IPS-15b (cell line): ENCODE data around the gene SLC25A47.
"Not testable (repeated sequence)": the region's sequence is repeated elsewhere in the genome, so short reads cannot be mapped to it uniquely, and the experiment has no call there.

Source experiments
- H3K27me3 ChIP-seq: one replicate; pipeline ENCODE4 v1.6.1; 2013; ENCODE audit warnings: low read length; ENCODE audit not compliant: control insufficient read depth, insufficient read depth
- H3K36me3 ChIP-seq: one replicate; pipeline ENCODE4 v1.6.1; 2013; ENCODE audit warnings: low read length; ENCODE audit not compliant: control insufficient read depth, insufficient read depth
- H3K4me1 ChIP-seq: one replicate; pipeline ENCODE4 v1.6.1; 2013; ENCODE audit warnings: mild to moderate bottlenecking, low read length; ENCODE audit not compliant: control insufficient read depth, insufficient read depth
- H3K4me3 ChIP-seq: one replicate; pipeline ENCODE4 v1.5.1; 2013; ENCODE audit warnings: low read depth, low read length
- H3K9ac ChIP-seq: one replicate; pipeline ENCODE4 v1.6.1; 2013; ENCODE audit warnings: low read depth, mild to moderate bottlenecking, low read length
- H3K9me3 ChIP-seq: one replicate; pipeline ENCODE4 v1.6.1; 2013; ENCODE audit warnings: mild to moderate bottlenecking, low read length; ENCODE audit not compliant: control insufficient read depth, insufficient read depth

SLC25A47 gene

DNA sequence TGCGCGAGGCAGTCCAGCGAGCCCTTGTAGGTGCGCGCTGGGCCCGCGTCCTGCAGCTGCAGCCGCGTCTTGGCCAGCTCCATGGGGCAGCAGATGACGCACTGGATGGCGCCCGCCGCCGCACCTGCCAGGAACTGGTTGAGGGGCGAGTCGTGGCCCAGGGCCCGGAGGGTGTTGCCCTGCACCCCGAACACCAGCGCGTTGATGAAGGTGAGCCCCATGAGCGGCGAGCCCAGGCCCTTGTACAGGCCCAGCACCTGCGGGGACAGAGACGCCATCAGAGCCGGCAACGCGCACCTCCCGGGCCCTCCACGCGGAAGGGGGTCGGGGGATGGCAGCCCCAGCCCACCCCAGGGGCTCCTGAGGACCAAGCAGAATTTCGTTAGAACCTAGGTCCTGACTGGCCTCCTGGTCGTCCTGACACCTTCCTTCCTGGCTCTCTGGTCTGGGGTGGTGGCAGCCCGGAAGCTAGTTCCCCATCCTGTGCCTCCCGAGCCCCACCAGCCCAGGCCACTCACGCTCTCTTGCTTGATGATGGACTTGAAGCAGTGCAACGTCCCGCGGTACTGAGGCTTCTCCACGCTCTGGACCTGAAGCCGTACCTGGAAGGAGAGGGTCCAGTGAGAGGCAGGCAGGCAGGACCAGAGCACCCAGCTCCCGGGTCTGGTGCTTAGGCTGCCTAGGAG lies 30.2 kb upstream of the SLC25A47 start:
- Histone ChIP-seq H3K4me3 (no peak overlapping the region), H3K36me3 (peaks cover 47% of the 10 kb centered on the region), H3K4me1 (no peaks in the 10 kb centered on the region)

DNA sequence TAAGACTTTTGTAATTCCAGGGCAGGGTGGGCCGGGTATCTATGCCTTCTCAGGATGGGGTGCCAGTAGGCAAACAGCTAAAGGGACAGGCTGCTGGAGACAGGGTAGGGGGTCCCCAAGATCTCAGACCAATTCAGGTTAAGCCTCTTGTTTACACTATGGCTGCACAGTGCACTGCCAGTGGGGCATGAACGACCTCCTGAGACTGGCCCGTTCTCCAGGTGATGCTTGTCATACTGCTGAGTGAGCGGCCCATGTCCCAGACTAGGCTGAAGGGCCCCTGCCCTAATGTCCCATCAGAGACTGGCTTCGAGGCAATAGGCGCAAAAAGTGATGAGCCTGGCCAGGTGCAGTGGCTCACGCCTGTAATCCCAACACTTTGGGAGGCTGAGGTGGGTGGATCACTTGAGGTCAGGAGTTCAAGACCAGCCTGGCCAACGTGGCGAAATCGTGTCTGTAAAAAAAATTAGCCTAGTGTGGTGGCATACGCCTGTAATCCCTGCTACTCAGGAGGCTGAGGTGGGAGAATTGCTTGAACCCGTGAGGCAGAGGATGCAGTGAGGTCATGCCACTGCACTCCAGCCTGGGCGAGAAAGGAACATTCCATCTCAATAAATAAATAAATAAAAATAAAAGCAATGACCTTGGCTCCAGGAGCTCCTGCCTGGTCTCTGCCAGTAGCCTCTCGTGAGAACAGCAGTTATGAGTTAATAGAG lies 29.5 kb upstream of the SLC25A47 start:
- Histone ChIP-seq H3K4me1 (no peaks in the 10 kb centered on the region), H3K4me3 (no peak overlapping the region), H3K9me3 (no peaks in the 10 kb centered on the region), H3K27me3 (no peaks in the 10 kb centered on the region), H3K9ac (no peak overlapping the region), H3K36me3 (peaks cover 49% of the 10 kb centered on the region)

More for the DNA sequence above, 30.2 kb upstream of the SLC25A47 start:
- Histone ChIP-seq H3K9me3 (no peaks in the 10 kb centered on the region), H3K27me3 (no peaks in the 10 kb centered on the region), H3K9ac (no peak overlapping the region)

GRCh38 chr14:100294213-100294962 lies 28.8 kb upstream of the SLC25A47 start:
- Histone ChIP-seq H3K4me1 (no peaks in the 10 kb centered on the region), H3K4me3 (no peak overlapping the region), H3K9ac (no peak overlapping the region), H3K9me3 (no peaks in the 10 kb centered on the region), H3K36me3 (peaks cover 50% of the 10 kb centered on the region), H3K27me3 (no peaks in the 10 kb centered on the region)

DNA sequence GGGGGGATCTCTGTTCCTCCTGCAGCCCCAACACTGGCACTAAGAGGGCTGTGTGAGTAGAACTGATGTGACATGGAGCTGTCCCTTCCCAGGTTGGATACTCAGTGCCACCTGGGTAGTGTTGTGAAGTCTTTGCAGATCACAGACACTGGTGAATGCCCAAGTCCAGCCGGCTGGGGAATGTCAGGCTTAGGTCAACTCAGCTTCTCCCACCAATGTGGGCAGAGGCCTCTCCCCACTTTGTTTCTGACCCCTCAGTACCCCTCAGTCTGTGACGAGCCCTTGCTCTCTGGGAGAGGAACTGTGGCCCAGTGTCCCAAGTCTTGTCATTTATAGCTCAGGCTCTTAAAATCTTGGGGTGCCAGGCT lies 28.2 kb upstream of the SLC25A47 start:
- H3K9me3 ChIP-seq: no peaks in the 10 kb centered on the region
- H3K9ac ChIP-seq: no peak overlapping the region
- no peaks in the 10 kb centered on the region for H3K4me1 ChIP-seq
- H3K36me3 ChIP-seq: peaks cover 50% of the 10 kb centered on the region
- H3K27me3 ChIP-seq: no peaks in the 10 kb centered on the region
- H3K4me3 ChIP-seq: no peak overlapping the region

GRCh38 chr14:100295376-100296105 lies 27.6 kb upstream of the SLC25A47 start:
- Histone ChIP-seq H3K36me3 (peaks cover 49% of the 10 kb centered on the region), H3K9ac (no peak overlapping the region), H3K4me1 (no peaks in the 10 kb centered on the region), H3K27me3 (no peaks in the 10 kb centered on the region), H3K9me3 (no peaks in the 10 kb centered on the region), H3K4me3 (no peak overlapping the region)

GRCh38 chr14:100296106-100296651 lies 27.0 kb upstream of the SLC25A47 start:
- H3K36me3 ChIP-seq: peaks cover 43% of the 10 kb centered on the region
- no peaks in the 10 kb centered on the region for H3K4me1 ChIP-seq

DNA sequence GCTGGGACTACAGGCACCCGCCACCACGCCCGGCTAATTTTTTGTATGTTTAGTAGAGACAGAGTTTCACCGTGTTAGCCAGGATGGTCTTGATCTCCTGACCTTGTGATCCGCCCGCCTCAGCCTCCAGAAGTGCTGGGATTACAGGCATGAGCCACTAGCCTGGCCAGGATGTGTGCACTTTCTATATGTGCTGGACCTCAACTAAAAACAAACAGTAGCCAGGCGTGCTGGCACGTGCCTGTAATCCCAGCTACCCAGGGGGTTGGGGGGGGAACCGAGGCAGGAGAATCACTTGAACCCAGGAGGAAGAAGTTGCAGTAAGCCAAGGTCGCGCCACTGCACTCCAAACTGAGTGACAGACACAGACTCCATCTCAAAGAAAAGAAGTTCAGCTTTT lies 26.4 kb upstream of the SLC25A47 start:
- not testable (repeated sequence) for H3K4me1 ChIP-seq, H3K9ac ChIP-seq
- peaks cover 37% of the 10 kb centered on the region for H3K36me3 ChIP-seq

More at GRCh38 chr14:100296106-100296651, 27.0 kb upstream of the SLC25A47 start:
- H3K4me3 ChIP-seq: no peak overlapping the region
- H3K9me3 ChIP-seq: no peaks in the 10 kb centered on the region
- H3K9ac ChIP-seq: no peak overlapping the region
- H3K27me3 ChIP-seq: no peaks in the 10 kb centered on the region

GRCh38 chr14:100297320-100298300 lies 25.5 kb upstream of the SLC25A47 start:
- no peak overlapping the region for H3K4me3 ChIP-seq
- no peak overlapping the region for H3K9ac ChIP-seq
- no peaks in the 10 kb centered on the region for H3K9me3 ChIP-seq
- H3K36me3 ChIP-seq: peaks cover 28% of the 10 kb centered on the region
- no peaks in the 10 kb centered on the region for H3K4me1 ChIP-seq
- no peaks in the 10 kb centered on the region for H3K27me3 ChIP-seq

More for the DNA sequence above, 26.4 kb upstream of the SLC25A47 start:
- not testable (repeated sequence) for H3K4me3 ChIP-seq, H3K27me3 ChIP-seq, H3K9me3 ChIP-seq

- no peaks in the 10 kb centered on the region for H3K27me3 ChIP-seq
- no peak overlapping the region for H3K9ac ChIP-seq
- peaks cover 25% of the 10 kb centered on the region for H3K36me3 ChIP-seq
- peaks cover 3% of the 10 kb centered on the region for H3K4me1 ChIP-seq
- H3K9me3 ChIP-seq: no peaks in the 10 kb centered on the region
- H3K4me3 ChIP-seq: no peak overlapping the region
Observed at GRCh38 chr14:100298551-100299237, 24.4 kb upstream of the SLC25A47 start.

- Histone ChIP-seq H3K27me3 (no peaks in the 10 kb centered on the region), H3K4me3 (no peak overlapping the region), H3K9ac (no peak overlapping the region), H3K9me3 (no peaks in the 10 kb centered on the region), H3K36me3 (peaks cover 26% of the 10 kb centered on the region), H3K4me1 (peaks cover 8% of the 10 kb centered on the region)
Observed at GRCh38 chr14:100299238-100299560, 23.9 kb upstream of the SLC25A47 start.
